OCI-M1 (cell line): ENCODE results near the gene ZIM2.

ENCODE experiments used
- DNase-seq: peaks from one replicate; lab custom pipeline; 2025; lab: John Stamatoyannopoulos, UW

The ZIM2 gene

GRCh38 chr19:56838909-56839651, 1.4 kb downstream of the ZIM2 start:
- no peak for DNase-seq

- peak; percentile 8 for DNase-seq
These were observed 2.3 kb downstream of the ZIM2 start for GRCh38 chr19:56838024-56838908.

GRCh38 chr19:56837492-56838023, 3.0 kb downstream of the ZIM2 start:
- DNase-seq: no peak

- DNase-seq: no peak
These were observed 3.5 kb downstream of the ZIM2 start for GRCh38 chr19:56837004-56837403.

GRCh38 chr19:56836059-56836458, 4.5 kb downstream of the ZIM2 start:
- no peak for DNase-seq

GRCh38 chr19:56835401-56835800, 5.1 kb downstream of the ZIM2 start:
- no peak for DNase-seq

- DNase-seq: peak; percentile 12
These were observed 5.8 kb downstream of the ZIM2 start for GRCh38 chr19:56834564-56835375.

- no peak for DNase-seq
These were observed 8.1 kb downstream of the ZIM2 start for GRCh38 chr19:56832352-56832928.

GRCh38 chr19:56831255-56831654, 9.3 kb downstream of the ZIM2 start:
- no peak for DNase-seq

GRCh38 chr19:56829596-56829995, 10.9 kb downstream of the ZIM2 start:
- DNase-seq: no peak

- DNase-seq: no peak
These were observed 12.8 kb downstream of the ZIM2 start for GRCh38 chr19:56827708-56828107.

GRCh38 chr19:56823956-56824355, 16.6 kb downstream of the ZIM2 start:
- DNase-seq: no peak

GRCh38 chr19:56823417-56823816, 17.1 kb downstream of the ZIM2 start:
- DNase-seq: no peak

- no peak for DNase-seq
These were observed 17.8 kb downstream of the ZIM2 start for GRCh38 chr19:56822755-56823154.

- no peak for DNase-seq
These were observed 18.9 kb downstream of the ZIM2 start for GRCh38 chr19:56821675-56822074.

GRCh38 chr19:56821209-56821608, 19.3 kb downstream of the ZIM2 start:
- no peak for DNase-seq

- no peak for DNase-seq
These were observed 21.4 kb downstream of the ZIM2 start for GRCh38 chr19:56819166-56819565.

- no peak for DNase-seq
These were observed 25.9 kb downstream of the ZIM2 start for GRCh38 chr19:56814656-56815055.

GRCh38 chr19:56813531-56813930, 27.0 kb downstream of the ZIM2 start:
- DNase-seq: no peak

- no peak for DNase-seq
These were observed 29.0 kb downstream of the ZIM2 start for GRCh38 chr19:56811480-56811879.

GRCh38 chr19:56810260-56810659, 30.3 kb downstream of the ZIM2 start:
- no peak for DNase-seq
